K562 (cell line): ENCODE data around the gene BHLHE40. TPM values are rescaled to one million over a fixed set of nuclear protein-coding genes. Genes with fewer than 3 reads are reported as not detected.
A peak's percentile ranks its signal among the peaks of the same experiment; 100 is the strongest.

Experiments used
- ARID4B ChIP-seq: sonication (generic); formaldehyde crosslinking; IDR thresholded peaks from 2 replicates; pipeline ENCODE4 v1.8.0; 2022; ENCODE audit warnings: mild to moderate bottlenecking, missing genetic modification reagents
- CBFA2T2 ChIP-seq: fragments of 450-650 bp; conservative IDR thresholded peaks from 2 replicates; pipeline ENCODE4 v1.6.1; 2017; ENCODE audit warnings: mild to moderate bottlenecking
- CHAMP1 ChIP-seq: fragments of 450-650 bp; IDR thresholded peaks from 2 replicates; pipeline ENCODE4 v1.6.1; 2016; ENCODE audit warnings: mild to moderate bottlenecking
- CSDE1 ChIP-seq, 2 experiments: fragments of 450-650 bp; IDR thresholded peaks; 2 replicates each; pipeline ENCODE4 v1.6.1; 2016; ENCODE audit warnings: mild to moderate bottlenecking in 1 of 2
- FOXM1 ChIP-seq, 2 experiments: fragments of 450-650 bp in 1 of 2; sonication (generic) in 1 of 2; formaldehyde crosslinking in 1 of 2; IDR thresholded peaks; 2 replicates each; pipeline versions ENCODE4 v1.6.1 to v1.9.0; 2017 to 2022; ENCODE audit warnings: low read depth in 2 of 2, mild to moderate bottlenecking in 2 of 2, missing genetic modification reagents in 1 of 2, moderate library complexity in 1 of 2
- FOXO4 ChIP-seq: fragments of 450-650 bp; formaldehyde crosslinking; IDR thresholded peaks from 2 replicates; pipeline ENCODE4 v1.4.0; 2020; ENCODE audit warnings: mild to moderate bottlenecking, moderate library complexity
- HNRNPLL ChIP-seq: fragments of 200-400 bp; formaldehyde crosslinking; IDR thresholded peaks from 2 replicates; pipeline ENCODE4 v1.6.1; 2017; ENCODE audit warnings: low read length, low read depth, mild to moderate bottlenecking; ENCODE audit not compliant: poor library complexity, severe bottlenecking
- MBD2 ChIP-seq: sonication (generic); IDR thresholded peaks from 2 replicates; pipeline ENCODE4 v1.6.1; 2016; ENCODE audit warnings: low read depth, borderline replicate concordance
- SFPQ ChIP-seq: fragments of 200-400 bp; formaldehyde crosslinking; IDR thresholded peaks from 2 replicates; pipeline ENCODE4 v1.6.1; 2017; ENCODE audit warnings: mild to moderate bottlenecking, low read depth, low read length, moderate library complexity
- SUPT5H ChIP-seq: fragments of 450-650 bp; IDR thresholded peaks from 2 replicates; pipeline ENCODE4 v1.6.1; 2016
- USF1 ChIP-seq: sonication (generic); formaldehyde crosslinking; IDR thresholded peaks from 2 replicates; pipeline ENCODE4 v1.9.0; 2022; ENCODE audit warnings: mild to moderate bottlenecking, missing genetic modification reagents
- ZNF12 ChIP-seq: sonication (generic); formaldehyde crosslinking; IDR thresholded peaks from 2 replicates; pipeline ENCODE4 v1.4.0; 2020; ENCODE audit warnings: mild to moderate bottlenecking, missing genetic modification reagents
- polyA plus RNA-seq, 8 experiments: library from polyadenylated mRNA; depleted of rRNA in 4 of 8; stranded (reverse) in 5 of 8; unstranded in 3 of 8; fragments of >200 nt; fragmentation: Nextera tagmentation in 2 of 8; fragmentation: Illumina TruSeq in 1 of 8; extraction: Ambion mirVana in 2 of 8; extraction: Trizol in 1 of 8; gene quantifications; 2 replicates each; pipeline versions ENCODE4 v1.2.1 to v1.2.3, GENCODE V29; 2011 to 2014; ENCODE audit warnings: inconsistent platforms in 1 of 8, missing spikeins in 1 of 8
- total RNA-seq, 7 experiments: library from RNA; depleted of rRNA in 6 of 7; stranded (reverse); fragments of >200 nt in 6 of 7; fragmentation: Illumina TruSeq in 2 of 7; extraction: Trizol in 2 of 7; gene quantifications; 2 replicates each; pipeline versions ENCODE4 v1.2.1 to v1.2.3, GENCODE V29; 2011 to 2021; ENCODE audit warnings: low replicate concordance in 1 of 7

BHLHE40 gene
- total and polyA plus RNA-seq, 9 of the 15 experiments (the other 6 are each of a cell fraction or from before 2014, with no cell fraction given) = 12.0 to 83.9 (median 31.4) TPM

GRCh38 chr3:4986782-4987537 lies 7.7 kb downstream of the BHLHE40 start (continued):
- TF ChIP-seq ARID4B (peak; percentile 68), MBD2 (no peak), FOXM1 (IDR thresholded peaks at IDR 0.05; ENCODE audit: low read depth) (no peak), FOXM1 (CRISPR knock-in tag; IDR thresholded peaks at IDR 0.05; ENCODE audit: low read depth) (no peak), SFPQ (no peak), HNRNPLL (peak; percentile 54), SUPT5H (peak; percentile 72), CSDE1 (IDR thresholded peaks at IDR 0.05) (no peak), ZNF12 (CRISPR knock-in tag) (no peak), USF1 (peak; percentile 52), CBFA2T2 (peak; percentile 23; the same call in 1 of the 2 replicates), FOXO4 (CRISPR knock-in tag) (peak; percentile 81; the same call in 1 of the 2 replicates), CHAMP1 (no peak)
